HepG2 (cell line): ENCODE results near the gene COL9A3. TPM values are rescaled to one million over a fixed set of nuclear protein-coding genes. Genes with fewer than 3 reads are reported as not detected.

Source experiments
- ATF7 ChIP-seq, 2 experiments: fragments of 450-650 bp in 1 of 2; sonication (generic) in 1 of 2; formaldehyde crosslinking in 1 of 2; IDR thresholded peaks; 2 replicates each; pipeline versions ENCODE4 v1.4.0 to v1.6.1; 2016 to 2020; ENCODE audit warnings: antibody characterized with exemption in 1 of 2, mild to moderate bottlenecking in 1 of 2, missing genetic modification reagents in 1 of 2
- ATRX ChIP-seq: sonication (generic); formaldehyde crosslinking; IDR thresholded peaks from 2 replicates; pipeline ENCODE4 v1.4.0; 2020; ENCODE audit warnings: missing genetic modification reagents, borderline replicate concordance
- CEBPG ChIP-seq: IDR thresholded peaks from 2 replicates; pipeline ENCODE4 v1.6.1; 2016
- EEA1 ChIP-seq: sonication (generic); formaldehyde crosslinking; IDR thresholded peaks from 2 replicates; pipeline ENCODE4 v1.5.1; 2020; ENCODE audit warnings: mild to moderate bottlenecking, missing genetic modification reagents, borderline replicate concordance
- EZH2 ChIP-seq: conservative IDR thresholded peaks from 2 replicates; pipeline ENCODE4 v1.6.1; 2012; ENCODE audit warnings: mild to moderate bottlenecking, low read depth, low read length, moderate library complexity
- HNRNPL ChIP-seq: fragments of 200-400 bp; formaldehyde crosslinking; IDR thresholded peaks from 2 replicates; pipeline ENCODE4 v1.6.1; 2017; ENCODE audit warnings: mild to moderate bottlenecking, low read depth, low read length
- HNRNPLL ChIP-seq: fragments of 200-400 bp; formaldehyde crosslinking; IDR thresholded peaks from 2 replicates; pipeline ENCODE4 v1.6.1; 2017; ENCODE audit warnings: mild to moderate bottlenecking, low read depth, low read length; ENCODE audit not compliant: poor library complexity, severe bottlenecking
- KLF12 ChIP-seq: sonication (generic); formaldehyde crosslinking; IDR thresholded peaks from 2 replicates; pipeline ENCODE4 v1.4.0; 2020; ENCODE audit warnings: missing genetic modification reagents, borderline replicate concordance
- KMT2B ChIP-seq: IDR thresholded peaks from 2 replicates; pipeline ENCODE4 v1.6.1; 2016; ENCODE audit warnings: missing genetic modification reagents, missing compliant biosample characterization
- MYC ChIP-seq: sonication (generic); formaldehyde crosslinking; IDR thresholded peaks from 2 replicates; pipeline ENCODE4 v1.9.0; 2021; ENCODE audit warnings: missing genetic modification reagents, borderline replicate concordance
- RELA ChIP-seq: sonication (generic); formaldehyde crosslinking; IDR thresholded peaks from 2 replicates; pipeline ENCODE4 v1.4.0; 2020; ENCODE audit warnings: missing genetic modification reagents
- RFX3 ChIP-seq: IDR thresholded peaks from 2 replicates; pipeline ENCODE4 v1.6.1; 2016; ENCODE audit warnings: missing biosample characterization, missing genetic modification reagents
- SOX5 ChIP-seq: IDR thresholded peaks from 2 replicates; pipeline ENCODE4 v1.6.1; 2016; ENCODE audit warnings: borderline replicate concordance
- TMF1 ChIP-seq: sonication (generic); formaldehyde crosslinking; IDR thresholded peaks from 2 replicates; pipeline ENCODE4 v1.8.1; 2022; ENCODE audit warnings: low read depth, missing genetic modification reagents
- ZNF484 ChIP-seq: sonication (generic); formaldehyde crosslinking; IDR thresholded peaks from 2 replicates; pipeline ENCODE4 v1.5.1; 2020; ENCODE audit warnings: mild to moderate bottlenecking, low read depth, missing genetic modification reagents, borderline replicate concordance
- ZNF644 ChIP-seq: IDR thresholded peaks from 2 replicates; pipeline ENCODE4 v1.6.1; 2016; ENCODE audit warnings: low read depth
- ZNF737 ChIP-seq: sonication (generic); formaldehyde crosslinking; IDR thresholded peaks from 2 replicates; pipeline ENCODE4 v1.5.0; 2020; ENCODE audit warnings: missing genetic modification reagents, mild to moderate bottlenecking, borderline replicate concordance
- ZNF749 ChIP-seq: sonication (generic); formaldehyde crosslinking; IDR thresholded peaks from 2 replicates; pipeline ENCODE4 v1.8.0; 2022; ENCODE audit warnings: mild to moderate bottlenecking, missing genetic modification reagents, moderate library complexity, borderline replicate concordance
- ZNF773 ChIP-seq: sonication (generic); formaldehyde crosslinking; IDR thresholded peaks from 2 replicates; pipeline ENCODE4 v1.4.0; 2020; ENCODE audit warnings: missing genetic modification reagents, borderline replicate concordance
- ZSCAN29 ChIP-seq: sonication (generic); formaldehyde crosslinking; conservative IDR thresholded peaks from 2 replicates; pipeline ENCODE4 v1.4.0; 2020; ENCODE audit warnings: mild to moderate bottlenecking, missing genetic modification reagents
- ZSCAN9 ChIP-seq: IDR thresholded peaks from 2 replicates; pipeline ENCODE4 v1.6.1; 2016; ENCODE audit warnings: borderline replicate concordance
- polyA plus RNA-seq, 8 experiments: library from polyadenylated mRNA; depleted of rRNA in 3 of 8; stranded (reverse) in 7 of 8; unstranded in 1 of 8; fragments of >200 nt; fragmentation: Illumina TruSeq in 4 of 8; extraction: Trizol in 4 of 8; gene quantifications; 2 replicates each; pipeline versions ENCODE4 v1.2.1 to v1.2.3, GENCODE V29; 2011 to 2016; ENCODE audit warnings: low read depth in 4 of 8, missing spikeins in 1 of 8, mixed read lengths in 1 of 8; ENCODE audit not compliant: insufficient read depth in 1 of 8
- total RNA-seq, 5 experiments: library from RNA; depleted of rRNA; stranded (reverse); fragments of >200 nt; fragmentation: Illumina TruSeq; extraction: Trizol; gene quantifications; 2 replicates each; pipeline ENCODE4 v1.2.3, GENCODE V29; 2016; ENCODE audit warnings: low read depth in 1 of 5
- TF ChIP-seq, protein P1 (sequence below): sonication (generic); formaldehyde crosslinking; IDR thresholded peaks from 2 replicates; pipeline ENCODE4 v1.9.0; 2021; ENCODE audit warnings: mild to moderate bottlenecking, missing genetic modification reagents
- TF ChIP-seq, protein P2 (sequence below): sonication (generic); formaldehyde crosslinking; IDR thresholded peaks from 2 replicates; pipeline ENCODE4 v1.8.0; 2022; ENCODE audit warnings: missing genetic modification reagents, mild to moderate bottlenecking, inconsistent platforms, borderline replicate concordance

Gene COL9A3
- total and polyA plus RNA-seq, 2 of the 13 experiments (the other 11 are each of a cell fraction or from before 2014, with no cell fraction given) = 155 to 204 TPM

DNA sequence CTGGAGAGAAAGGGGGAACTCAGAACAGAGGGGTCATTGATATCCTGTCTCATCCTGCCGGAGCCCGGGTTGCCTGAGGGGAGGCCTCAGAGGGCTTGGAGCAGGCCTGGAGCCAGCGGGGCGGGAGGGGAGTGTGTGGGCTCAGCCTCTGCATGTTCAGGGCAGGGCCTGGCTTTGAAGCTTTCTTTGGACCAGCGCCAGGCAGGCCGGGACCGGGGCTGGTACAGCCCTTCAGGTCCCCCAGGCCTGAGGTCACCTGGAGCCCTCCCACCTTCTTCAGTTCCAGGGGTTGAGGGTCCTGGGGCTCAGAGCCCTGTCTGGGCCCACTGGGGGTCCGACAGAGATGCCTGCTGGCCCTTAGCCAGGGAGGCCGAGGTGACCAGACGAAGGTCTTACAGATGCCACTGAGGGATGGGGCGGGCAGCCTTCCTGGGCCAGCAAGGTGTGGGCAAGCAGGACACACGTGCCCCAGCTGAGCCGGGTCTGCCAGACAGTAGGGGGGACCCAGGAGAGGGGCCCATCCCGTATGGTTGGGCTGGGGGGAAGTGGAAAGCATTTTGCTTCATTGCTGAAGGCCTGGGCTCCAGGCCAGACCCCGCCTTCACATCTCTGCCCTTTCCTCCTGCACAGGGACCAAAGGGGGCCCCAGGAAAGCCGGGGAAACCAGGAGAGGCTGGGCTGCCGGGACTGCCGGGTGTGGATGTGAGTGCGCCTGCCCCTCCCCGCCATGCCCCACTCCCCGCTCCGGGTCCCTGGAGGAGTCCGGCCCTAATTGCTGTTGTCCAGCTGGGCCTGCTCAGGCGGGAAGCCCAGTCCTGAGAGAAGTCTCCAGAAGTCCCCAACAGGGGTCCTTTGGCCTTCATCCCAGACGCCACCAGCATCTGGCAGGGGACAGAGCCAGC lies 2.0 kb downstream of the COL9A3 start (continued):
- TF ChIP-seq ZNF644 (CRISPR knock-in tag) (no peak), KMT2B (CRISPR knock-in tag) (peak; percentile 55; the same call in 1 of the 2 replicates), ZNF773 (CRISPR knock-in tag) (no peak), ZNF737 (no peak), SOX5 (CRISPR knock-in tag) (no peak; the same call in 1 of the 2 replicates), MYC (CRISPR knock-in tag) (no peak; the same call in 1 of the 2 replicates), HNRNPLL (peak; percentile 50), ZNF484 (no peak), EZH2 (no peak), ATRX (CRISPR knock-in tag) (no peak), HNRNPL (peak; percentile 47), CEBPG (CRISPR knock-in tag) (no peak), RELA (CRISPR knock-in tag) (no peak), ZSCAN9 (CRISPR knock-in tag) (0 out of 2 replicates have a peak, but pooled peaks have one; percentile 57), KLF12 (CRISPR knock-in tag) (no peak), ZSCAN29 (CRISPR knock-in tag) (no peak), ATF7 (IDR thresholded peaks at IDR 0.05) (no peak), ATF7 (CRISPR knock-in tag; IDR thresholded peaks at IDR 0.05) (no peak), TMF1 (CRISPR knock-in tag) (peak; percentile 19; the same call in 1 of the 2 replicates), RFX3 (CRISPR knock-in tag) (no peak), ZNF749 (peak; percentile 75), EEA1 (CRISPR knock-in tag) (peak; percentile 80; the same call in 1 of the 2 replicates)
- TF ChIP-seq, protein P1, sequence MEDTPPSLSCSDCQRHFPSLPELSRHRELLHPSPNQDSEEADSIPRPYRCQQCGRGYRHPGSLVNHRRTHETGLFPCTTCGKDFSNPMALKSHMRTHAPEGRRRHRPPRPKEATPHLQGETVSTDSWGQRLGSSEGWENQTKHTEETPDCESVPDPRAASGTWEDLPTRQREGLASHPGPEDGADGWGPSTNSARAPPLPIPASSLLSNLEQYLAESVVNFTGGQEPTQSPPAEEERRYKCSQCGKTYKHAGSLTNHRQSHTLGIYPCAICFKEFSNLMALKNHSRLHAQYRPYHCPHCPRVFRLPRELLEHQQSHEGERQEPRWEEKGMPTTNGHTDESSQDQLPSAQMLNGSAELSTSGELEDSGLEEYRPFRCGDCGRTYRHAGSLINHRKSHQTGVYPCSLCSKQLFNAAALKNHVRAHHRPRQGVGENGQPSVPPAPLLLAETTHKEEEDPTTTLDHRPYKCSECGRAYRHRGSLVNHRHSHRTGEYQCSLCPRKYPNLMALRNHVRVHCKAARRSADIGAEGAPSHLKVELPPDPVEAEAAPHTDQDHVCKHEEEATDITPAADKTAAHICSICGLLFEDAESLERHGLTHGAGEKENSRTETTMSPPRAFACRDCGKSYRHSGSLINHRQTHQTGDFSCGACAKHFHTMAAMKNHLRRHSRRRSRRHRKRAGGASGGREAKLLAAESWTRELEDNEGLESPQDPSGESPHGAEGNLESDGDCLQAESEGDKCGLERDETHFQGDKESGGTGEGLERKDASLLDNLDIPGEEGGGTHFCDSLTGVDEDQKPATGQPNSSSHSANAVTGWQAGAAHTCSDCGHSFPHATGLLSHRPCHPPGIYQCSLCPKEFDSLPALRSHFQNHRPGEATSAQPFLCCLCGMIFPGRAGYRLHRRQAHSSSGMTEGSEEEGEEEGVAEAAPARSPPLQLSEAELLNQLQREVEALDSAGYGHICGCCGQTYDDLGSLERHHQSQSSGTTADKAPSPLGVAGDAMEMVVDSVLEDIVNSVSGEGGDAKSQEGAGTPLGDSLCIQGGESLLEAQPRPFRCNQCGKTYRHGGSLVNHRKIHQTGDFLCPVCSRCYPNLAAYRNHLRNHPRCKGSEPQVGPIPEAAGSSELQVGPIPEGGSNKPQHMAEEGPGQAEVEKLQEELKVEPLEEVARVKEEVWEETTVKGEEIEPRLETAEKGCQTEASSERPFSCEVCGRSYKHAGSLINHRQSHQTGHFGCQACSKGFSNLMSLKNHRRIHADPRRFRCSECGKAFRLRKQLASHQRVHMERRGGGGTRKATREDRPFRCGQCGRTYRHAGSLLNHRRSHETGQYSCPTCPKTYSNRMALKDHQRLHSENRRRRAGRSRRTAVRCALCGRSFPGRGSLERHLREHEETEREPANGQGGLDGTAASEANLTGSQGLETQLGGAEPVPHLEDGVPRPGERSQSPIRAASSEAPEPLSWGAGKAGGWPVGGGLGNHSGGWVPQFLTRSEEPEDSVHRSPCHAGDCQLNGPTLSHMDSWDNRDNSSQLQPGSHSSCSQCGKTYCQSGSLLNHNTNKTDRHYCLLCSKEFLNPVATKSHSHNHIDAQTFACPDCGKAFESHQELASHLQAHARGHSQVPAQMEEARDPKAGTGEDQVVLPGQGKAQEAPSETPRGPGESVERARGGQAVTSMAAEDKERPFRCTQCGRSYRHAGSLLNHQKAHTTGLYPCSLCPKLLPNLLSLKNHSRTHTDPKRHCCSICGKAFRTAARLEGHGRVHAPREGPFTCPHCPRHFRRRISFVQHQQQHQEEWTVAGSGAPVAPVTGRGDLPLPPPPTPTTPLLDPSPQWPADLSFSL (CRISPR knock-in tag) = no peak
- TF ChIP-seq, protein P2, sequence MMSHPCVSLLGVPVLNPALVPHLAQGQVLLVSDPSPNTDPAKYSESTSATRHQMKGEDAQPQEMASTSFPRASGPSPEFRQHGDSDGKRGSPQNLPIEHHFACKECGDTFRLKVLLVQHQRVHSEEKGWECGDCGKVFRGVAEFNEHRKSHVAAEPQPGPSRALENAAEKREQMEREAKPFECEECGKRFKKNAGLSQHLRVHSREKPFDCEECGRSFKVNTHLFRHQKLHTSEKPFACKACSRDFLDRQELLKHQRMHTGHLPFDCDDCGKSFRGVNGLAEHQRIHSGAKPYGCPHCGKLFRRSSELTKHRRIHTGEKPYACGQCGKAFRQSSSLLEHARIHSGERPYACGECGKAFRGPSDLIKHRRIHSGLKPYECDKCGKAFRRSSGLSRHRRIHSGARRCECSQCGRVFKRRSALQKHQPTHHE (CRISPR knock-in tag) = no peak
